NCI-H2107 treated with DMSO at 0.1 percent for 48 hours (cell line): Measurements from ENCODE around the gene NLRC4.
"Not testable (repeated sequence)": the region's sequence is repeated elsewhere in the genome, so short reads cannot be mapped to it uniquely, and the experiment has no call there.

Experiments
- DNase-seq: peaks from one replicate; lab custom pipeline; 2025; ENCODE audit not compliant: unreplicated experiment; lab: John Stamatoyannopoulos, UW

The NLRC4 gene

DNA sequence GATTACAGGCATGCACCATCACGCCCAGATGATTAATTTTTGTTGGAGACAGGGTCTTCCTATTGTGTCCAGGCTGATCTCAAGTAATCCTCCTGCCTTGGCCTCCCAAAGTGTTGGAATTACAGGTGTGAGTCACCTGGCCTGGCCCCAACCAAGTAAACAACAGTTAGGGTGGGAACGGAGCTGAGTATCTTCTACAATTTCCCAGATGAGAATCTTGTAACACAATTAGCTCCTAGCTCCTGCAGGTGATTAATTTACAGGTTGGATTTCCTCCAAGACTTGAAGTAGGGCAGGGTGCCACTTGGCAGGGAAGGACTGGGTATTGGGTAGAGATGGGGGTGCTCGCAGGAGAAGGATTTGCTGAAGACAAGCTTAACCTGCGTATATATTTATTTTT lies 17.8 kb downstream of the NLRC4 start:
- peak; percentile 35 for DNase-seq

DNA sequence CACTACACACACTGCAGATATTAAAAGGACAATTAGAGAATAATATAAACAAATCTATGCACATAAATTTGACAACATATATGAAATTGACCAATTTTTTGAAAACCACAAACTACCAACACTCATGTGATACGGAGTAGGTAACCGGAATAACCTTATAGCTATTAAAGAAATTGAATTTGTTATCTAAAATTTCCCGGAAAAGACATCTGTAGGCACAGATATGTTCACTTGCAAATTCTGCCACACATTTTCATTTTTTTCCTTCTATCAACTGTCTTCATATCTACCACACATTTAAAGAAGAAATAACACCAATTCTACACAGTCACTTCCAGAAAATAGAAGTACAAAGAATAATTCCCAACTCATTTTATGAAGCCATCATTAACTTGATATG lies 22.4 kb downstream of the NLRC4 start:
- DNase-seq = no peak

DNA sequence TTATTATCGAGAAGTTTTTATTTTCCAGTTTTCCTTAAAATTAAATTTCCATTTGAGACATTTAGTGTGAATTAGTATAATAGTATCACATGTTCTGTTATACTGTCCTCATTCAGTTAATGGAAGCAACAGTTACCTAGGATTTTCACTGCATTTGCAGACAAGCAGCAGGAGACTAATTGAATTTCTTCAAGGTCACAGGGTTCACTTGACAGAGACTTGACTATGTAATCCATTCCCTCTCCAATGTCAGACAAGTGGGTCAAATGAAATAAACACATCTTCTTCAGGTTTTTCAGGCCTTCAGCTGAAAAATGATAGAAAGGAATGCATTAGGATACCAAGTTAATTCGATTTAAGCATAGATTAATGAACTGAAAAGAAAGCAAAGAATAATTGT lies 26.7 kb downstream of the NLRC4 start:
- DNase-seq = no peak

DNA sequence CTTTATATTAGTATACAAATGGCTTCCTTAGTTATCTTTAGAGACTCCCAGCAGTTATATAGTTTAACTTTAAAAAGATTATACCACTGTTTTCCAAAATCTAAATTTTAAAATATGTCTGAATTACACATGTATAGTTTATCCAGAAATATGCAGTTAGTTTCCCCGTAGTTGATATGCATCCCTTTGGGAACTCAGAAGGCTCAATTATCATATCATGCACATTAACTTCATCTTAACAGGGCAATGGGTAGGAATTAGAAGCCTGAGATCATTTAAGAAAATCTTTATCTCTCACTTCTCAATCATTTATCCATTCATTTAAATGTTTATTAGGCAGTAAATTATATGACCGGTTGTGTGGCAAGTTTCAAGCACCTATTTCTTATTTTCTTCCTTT lies 27.2 kb downstream of the NLRC4 start:
- no peak for DNase-seq

DNA sequence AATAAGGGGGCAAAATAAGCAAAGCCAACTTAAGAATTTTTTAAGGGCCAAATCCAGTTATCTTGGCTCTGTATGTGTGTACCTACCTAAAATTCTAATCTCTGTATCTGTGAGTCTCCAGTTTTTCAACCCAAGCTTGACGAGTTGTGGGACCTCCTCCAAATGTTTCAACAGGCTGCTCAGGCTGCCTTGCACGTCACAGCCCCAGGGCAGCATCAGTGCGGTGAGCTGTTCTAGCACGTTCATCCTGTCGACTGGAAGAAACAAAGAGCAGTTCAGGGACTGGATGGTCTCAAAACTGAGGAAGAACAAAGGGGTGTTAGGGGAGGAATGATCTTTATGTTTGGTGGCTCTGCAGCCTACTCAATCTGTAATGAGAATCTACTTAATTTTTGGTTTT lies 29.4 kb downstream of the NLRC4 start:
- DNase-seq = no peak

DNA sequence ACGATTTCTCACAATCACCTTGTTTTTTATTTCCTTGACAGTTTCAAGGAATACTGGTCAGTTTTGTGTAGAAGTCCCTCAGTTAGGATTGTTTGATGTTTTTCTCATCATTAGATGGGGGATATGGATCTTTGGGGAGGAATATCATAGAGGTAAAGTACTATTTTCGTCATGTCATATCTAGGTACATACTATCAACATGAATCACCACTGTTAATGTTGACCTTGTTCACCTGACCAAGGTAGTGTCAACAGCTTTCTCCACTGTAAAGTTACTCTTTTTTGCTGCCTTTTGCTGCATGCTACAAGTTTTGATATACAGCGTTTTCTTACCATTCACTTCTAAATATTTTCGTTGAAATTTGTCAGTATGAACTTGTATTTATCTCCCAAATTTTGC lies 32.7 kb downstream of the NLRC4 start:
- no peak for DNase-seq

DNA sequence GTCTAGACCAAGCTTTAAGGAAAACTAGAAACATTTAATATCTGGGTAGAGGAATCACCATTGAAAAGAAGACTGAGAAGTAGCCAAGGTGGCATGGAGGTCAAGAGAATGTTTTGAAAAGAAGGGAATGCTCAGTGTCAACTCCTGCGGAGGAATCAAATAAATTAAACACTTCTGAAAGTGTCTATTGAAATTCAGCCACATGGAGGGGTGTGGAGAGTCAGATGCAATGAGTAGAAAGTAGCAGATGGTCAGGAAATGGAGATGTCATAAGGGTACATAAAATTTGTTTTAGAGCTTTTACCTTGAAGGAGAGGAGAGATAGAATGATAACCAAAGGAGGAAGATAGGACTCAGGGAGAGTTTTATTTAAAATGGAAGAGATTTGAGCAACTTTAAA lies 35.1 kb downstream of the NLRC4 start:
- no peak for DNase-seq

DNA sequence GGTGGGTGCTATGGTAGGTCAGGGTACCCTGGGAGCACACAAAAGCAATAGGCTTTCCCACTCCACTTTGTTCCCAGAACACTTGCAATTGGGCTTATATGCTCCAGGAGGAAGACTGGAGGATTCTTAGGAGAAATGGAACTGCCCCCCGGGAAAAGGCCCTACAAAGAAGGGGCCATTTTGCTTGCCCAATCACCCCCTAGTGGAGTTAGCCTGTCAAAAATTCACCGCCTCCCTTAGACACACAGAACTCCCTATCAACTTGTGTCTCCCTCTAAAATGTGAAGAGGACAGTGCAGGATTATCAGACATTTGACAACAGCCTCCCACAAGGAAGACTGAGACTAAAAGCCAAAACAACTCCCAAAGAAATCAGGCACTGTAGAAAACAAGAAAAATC lies 36.5 kb downstream of the NLRC4 start:
- no peak for DNase-seq

DNA sequence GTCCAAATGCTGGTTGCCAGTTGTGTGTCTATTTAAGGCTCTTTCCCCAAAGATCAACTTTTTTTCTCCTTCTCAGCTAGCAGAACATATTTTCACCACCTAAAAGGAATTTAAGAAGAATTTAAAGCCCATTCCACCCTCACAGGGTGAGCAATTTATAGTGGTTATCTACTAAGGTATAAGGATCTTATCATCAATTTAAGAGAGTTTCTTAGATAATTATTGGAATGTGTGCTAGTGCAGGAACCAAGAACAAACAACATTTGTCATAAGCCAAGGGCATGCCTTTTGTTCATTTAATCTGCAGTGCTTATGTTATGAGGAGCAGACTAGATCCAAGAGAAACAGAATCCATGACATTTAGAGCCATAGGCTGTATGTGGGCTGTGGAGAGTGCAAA lies 37.2 kb downstream of the NLRC4 start:
- no peak for DNase-seq

DNA sequence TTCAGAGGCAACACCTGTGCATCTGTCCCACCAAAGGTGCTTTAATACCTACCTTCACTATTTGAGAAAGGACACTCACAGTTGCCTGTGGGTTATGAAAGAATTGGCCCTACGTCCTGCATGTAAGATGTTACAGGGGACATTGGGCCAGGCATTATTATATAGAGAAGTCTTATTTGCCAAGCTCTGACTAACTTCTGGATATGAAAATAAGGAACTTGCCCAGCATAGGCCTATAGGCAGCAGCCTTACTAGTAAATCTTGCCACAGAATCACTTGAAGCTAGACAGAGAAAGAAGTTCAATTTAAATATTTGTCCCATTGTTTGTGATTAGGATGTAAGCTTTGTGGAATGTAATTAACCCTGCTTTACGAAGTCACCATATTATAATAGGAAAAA lies 41.7 kb downstream of the NLRC4 start:
- DNase-seq = no peak

DNA sequence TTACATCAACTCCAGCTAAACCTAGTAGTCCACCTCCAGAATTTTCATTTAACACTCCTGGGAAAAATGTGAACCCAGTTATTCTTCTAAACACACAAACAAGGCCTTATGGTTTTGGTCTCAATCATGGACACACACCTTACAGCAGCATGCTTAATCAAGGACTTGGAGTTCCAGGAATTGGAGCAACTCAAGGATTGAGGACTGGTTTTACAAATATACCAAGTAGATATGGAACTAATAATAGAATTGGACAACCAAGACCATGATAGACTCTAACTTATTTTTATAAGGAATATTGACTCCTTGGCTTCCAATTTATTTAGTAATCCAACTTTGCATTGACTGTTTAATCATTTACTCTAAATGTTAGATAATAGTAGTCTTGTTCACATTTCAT lies 44.2 kb downstream of the NLRC4 start:
- no peak for DNase-seq

DNA sequence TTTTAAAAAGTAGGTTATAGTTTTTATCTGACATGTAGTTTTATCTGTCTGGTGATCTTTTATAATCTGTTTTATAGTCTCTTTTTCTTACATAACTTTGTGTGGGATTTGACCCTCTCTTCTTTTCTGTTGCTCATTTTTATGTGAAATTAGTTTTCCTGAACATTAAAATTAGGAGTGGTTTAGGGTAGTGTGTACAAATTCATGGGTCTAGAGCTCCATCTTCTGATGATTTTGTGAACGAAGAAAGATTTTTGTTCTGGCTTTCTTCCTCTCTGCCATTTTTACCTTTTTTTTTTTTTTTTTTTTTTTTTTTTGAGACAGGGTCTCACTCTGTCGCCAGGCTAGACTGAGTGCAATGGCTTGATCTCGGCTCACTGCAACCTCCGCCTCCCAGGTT lies 52.4 kb downstream of the NLRC4 start:
- no peak for DNase-seq

DNA sequence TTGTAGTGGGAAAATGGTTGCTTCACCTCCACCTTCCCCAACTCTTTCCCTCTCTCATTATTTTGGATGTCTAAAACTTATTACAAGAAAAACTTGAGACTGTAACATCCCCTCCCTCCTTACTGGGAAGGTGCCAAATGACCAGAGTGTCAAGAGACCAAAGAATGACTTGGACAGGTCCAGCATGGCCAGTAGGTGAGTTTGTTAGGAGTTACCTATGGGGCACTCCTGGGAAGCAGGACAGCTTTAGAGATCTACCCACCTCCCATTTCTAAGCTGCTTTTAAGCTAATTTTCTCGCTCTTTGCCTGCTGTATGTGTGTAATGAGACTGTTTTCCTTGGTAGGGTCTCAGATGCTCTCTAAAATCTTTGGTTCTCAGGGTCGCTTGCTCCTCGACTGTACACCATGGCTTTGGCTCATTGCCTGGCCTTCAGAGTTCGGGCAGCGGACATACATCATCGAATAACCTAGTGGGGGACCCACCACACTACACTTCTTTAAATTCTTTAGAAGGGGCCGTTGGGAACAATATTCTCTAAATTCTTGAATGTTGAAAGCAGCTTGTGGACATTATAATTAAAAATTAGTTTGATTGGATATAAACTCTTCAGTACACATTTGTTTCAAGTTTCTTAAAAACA lies 53.8 kb downstream of the NLRC4 start:
- DNase-seq = no peak

DNA sequence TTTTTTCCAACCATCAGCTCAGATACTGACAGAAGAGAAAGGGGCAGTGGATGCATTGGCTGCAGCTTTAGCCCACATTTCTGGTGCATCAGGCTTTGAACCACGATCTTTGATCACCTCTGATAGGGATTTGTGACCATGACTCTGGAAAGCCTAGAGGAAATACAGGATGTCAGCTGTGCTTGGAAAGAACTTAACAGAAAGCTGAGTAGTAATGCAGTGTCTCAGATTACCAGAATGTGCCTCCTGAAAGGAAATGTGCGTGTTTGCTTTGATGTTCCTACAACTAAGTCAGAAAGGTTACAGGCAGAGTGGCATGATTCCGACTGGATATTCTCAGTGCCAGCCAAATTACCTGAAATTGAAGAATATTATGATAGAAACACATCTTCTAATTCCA lies 61.3 kb downstream of the NLRC4 start:
- not testable (repeated sequence) for DNase-seq

DNA sequence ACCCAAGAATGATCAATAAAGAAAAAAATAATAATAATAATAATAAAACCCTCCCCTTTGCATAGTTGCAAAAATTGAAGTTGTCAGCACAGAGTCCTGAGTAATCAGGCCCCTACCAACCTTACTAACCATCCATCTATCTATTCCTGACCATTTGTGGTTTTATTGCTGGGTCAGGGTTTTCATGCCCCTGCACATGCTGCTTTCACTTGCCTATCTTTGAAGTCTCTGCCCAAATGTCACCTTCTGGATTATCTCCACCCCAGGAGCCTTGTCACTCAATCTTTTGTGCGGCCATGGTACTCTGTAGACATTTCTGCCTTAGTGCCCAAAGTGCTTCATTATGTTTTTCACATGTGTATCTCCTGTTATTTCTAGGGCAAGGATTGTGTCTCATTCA lies 63.9 kb downstream of the NLRC4 start:
- no peak for DNase-seq

DNA sequence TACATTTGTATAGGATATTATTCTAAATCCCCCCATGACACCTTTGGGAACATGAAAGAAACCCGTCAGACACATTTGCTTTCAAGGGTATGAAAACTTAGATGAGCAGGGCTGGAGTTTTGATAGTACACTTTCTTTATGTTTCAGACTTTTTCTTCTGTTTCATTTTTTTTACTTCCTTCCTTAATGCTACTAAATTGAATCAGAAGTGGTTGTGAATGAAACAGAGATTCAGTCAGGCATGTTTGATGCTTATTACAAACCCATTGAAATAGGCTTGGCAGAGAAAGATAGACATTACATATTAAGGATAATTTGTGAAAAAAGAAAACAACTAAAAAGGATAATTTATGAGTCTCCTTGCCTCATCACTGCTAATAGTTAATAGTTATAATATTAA lies 72.3 kb downstream of the NLRC4 start:
- DNase-seq = no peak

DNA sequence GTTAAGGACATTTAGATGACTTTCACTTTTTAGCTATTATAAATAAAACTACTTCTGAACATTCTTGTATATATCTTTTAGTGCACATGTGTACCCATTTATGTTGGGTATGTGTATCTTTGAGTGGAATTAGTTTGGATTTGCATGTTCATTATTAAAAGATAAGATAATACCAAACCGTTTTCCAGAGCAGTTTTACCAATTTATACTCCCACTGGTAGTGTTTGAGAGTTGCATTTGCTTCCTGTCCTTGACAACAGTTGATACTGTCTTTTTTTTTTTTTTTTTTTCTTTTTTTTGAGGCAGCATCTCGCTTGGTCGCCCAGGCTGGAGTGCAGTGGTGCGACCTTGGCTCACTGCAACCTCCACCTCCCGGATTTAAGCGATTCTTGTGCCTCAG lies 75.7 kb downstream of the NLRC4 start:
- no peak for DNase-seq

DNA sequence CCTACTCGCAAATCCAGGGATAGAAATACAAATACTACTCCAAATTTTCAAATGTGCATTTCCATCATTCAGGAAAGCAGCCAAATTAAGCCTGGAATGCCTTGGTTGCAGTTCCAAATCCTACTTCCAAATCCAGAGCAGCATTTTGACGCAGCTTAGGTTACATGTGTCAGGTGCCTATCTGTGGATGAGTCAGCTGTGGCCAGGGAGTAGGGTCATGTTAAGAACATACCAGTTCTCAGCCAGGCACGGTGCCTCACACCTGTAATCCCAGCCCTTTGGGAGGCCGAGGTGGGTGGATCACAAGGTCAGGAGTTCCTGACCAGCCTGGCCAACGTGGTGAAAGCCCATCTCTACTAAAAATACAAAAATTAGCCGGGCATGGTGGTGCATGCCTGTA lies 82.0 kb downstream of the NLRC4 start:
- DNase-seq = no peak
